Brain microvascular endothelial cell (primary cell): ENCODE measurements around the gene OLFM2.

ENCODE experiments used
- DNase-seq: peaks from one replicate; pipeline ENCODE4 v3.0.0-alpha.2; 2020
- H3K27ac ChIP-seq: fragments of 250-450 bp; sonication (Bioruptor Pico); 2 replicates; pipeline ENCODE4 v1.5.1; 2020; ENCODE audit warnings: mild to moderate bottlenecking, moderate library complexity
- H3K27me3 ChIP-seq: fragments of 250-450 bp; sonication (Bioruptor Pico); replicated peaks from 2 replicates; pipeline ENCODE4 v1.5.1; 2020; ENCODE audit warnings: mild to moderate bottlenecking
- H3K36me3 ChIP-seq: fragments of 250-450 bp; sonication (Bioruptor Pico); replicated peaks from 2 replicates; pipeline ENCODE4 v1.5.1; 2020; ENCODE audit warnings: mild to moderate bottlenecking
- H3K4me3 ChIP-seq: 2 replicates; pipeline ENCODE4 v1.5.1; 2011; ENCODE audit warnings: low read depth, mild to moderate bottlenecking, control low read depth, low read length, moderate library complexity
- in situ Hi-C: cut with HindIII; loops from 2 replicates; pipeline ENCODE4 v1.10.0; 2017; ENCODE audit warnings: low sequenced_read_pairs, low pct_ligation_motif_present
- TF ChIP-seq, protein P1 (sequence below): IDR thresholded peaks from 2 replicates; pipeline ENCODE4 v1.5.1; 2011; ENCODE audit warnings: low read depth, mild to moderate bottlenecking, moderate library complexity, low read length, control low read depth, inconsistent platforms; ENCODE audit errors: missing control alignments

Gene OLFM2

DNA sequence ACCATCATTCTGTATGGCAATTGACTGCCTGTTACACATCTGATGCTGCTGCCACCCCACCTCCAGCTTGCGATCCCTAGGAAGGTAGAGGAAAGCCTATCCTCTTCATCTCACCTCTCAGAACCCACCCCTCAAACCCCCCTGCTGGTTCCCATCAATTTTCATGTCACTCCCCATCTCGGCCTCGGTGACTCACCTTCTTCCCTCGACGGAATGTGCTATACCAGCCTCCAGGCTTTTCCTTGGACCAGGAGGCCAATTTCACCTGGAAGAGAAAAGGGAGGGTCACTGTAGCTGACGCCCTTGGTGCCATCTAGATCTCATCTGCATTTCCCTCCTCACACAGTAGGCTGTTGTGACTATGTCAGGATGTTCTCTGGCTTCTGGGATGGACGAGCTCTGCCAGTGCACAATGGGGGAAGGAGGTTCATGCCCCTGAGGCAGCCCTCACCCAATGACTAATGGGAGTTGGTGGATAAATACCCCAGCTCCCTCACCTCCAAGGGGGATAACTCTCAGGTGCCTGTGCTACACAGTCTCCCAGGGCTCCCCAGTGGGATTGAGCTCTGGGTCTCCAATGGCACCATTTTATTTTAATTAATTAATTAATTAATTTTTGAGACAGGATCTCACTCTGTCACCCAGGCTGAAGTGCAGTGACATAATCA lies 26.4 kb upstream of the OLFM2 start:
- Histone ChIP-seq H3K27ac (no peak overlapping the region), H3K36me3 (no peaks in the 10 kb centered on the region), H3K27me3 (no peaks in the 10 kb centered on the region), H3K4me3 (no peak overlapping the region)
- no peak for DNase-seq
- in situ Hi-C loops = no loop called here
- TF ChIP-seq, protein P1, sequence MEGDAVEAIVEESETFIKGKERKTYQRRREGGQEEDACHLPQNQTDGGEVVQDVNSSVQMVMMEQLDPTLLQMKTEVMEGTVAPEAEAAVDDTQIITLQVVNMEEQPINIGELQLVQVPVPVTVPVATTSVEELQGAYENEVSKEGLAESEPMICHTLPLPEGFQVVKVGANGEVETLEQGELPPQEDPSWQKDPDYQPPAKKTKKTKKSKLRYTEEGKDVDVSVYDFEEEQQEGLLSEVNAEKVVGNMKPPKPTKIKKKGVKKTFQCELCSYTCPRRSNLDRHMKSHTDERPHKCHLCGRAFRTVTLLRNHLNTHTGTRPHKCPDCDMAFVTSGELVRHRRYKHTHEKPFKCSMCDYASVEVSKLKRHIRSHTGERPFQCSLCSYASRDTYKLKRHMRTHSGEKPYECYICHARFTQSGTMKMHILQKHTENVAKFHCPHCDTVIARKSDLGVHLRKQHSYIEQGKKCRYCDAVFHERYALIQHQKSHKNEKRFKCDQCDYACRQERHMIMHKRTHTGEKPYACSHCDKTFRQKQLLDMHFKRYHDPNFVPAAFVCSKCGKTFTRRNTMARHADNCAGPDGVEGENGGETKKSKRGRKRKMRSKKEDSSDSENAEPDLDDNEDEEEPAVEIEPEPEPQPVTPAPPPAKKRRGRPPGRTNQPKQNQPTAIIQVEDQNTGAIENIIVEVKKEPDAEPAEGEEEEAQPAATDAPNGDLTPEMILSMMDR = no peak

DNA sequence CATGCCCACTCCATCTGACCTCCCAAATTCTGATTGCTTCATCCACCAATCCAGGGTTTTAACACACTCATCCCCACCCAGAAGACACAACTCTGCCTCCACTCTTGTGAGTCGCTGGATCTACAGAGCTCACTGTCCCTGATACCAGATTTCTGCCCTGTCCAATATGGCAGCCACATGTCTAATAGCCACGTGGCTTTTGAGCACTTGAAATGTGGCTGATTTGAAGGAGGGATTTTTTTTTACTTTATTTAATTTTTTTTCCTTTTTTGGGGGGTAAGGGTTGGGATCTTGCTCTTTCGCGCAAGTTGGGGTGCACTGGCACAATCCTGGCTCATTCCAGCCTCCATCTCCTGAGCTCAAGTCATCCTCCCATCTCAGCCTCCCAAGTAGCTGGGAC lies 24.8 kb upstream of the OLFM2 start:
- no peak overlapping the region for H3K4me3 ChIP-seq
- TF ChIP-seq, protein P1 = no peak
- no peak overlapping the region for H3K27ac ChIP-seq
- no peaks in the 10 kb centered on the region for H3K36me3 ChIP-seq
- H3K27me3 ChIP-seq = no peaks in the 10 kb centered on the region
- DNase-seq = no peak
- in situ Hi-C loops = no loop called here

DNA sequence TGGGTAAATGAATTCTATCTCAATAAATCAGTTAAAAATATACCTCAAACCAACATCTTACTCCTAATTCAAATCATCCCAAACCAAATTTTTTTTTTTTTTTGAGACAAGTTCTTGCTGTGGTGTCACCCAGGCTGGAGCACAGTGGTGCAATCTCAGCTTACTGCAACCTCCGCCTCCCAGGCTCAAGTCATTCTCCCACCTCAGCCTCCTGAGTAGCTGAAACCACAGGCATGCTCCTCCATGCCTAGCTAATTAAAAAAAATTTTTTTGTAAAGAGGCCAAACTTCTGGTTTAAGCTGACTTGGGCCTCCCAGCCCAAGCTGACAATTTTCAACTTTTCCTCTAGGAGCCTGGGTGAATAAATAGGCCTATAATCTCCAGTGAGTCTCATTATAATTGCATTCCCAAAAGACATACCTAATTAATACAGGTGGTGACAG lies 22.1 kb upstream of the OLFM2 start:
- H3K4me3 ChIP-seq = no peak overlapping the region

DNA sequence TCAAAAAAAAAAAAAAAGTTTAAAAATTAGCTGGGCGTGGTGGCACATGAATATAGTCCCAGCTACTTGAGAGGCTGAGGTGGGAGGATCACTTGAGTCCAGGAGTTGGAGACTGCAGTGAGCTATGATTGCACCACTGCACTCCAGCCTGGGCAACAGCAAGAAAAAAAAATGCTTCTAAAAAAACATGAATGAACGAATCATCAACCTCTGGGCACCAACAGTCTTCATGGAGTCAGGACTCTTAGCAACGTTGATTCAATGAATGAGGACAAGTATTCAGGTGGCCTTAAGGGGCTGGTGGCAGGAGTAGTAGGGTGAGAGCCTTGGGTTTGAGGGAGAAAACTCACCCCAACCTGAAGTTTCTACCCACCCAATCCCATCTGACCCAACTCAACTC lies 20.6 kb upstream of the OLFM2 start:
- H3K27ac ChIP-seq = no peak overlapping the region
- in situ Hi-C loops = no loop called here
- H3K36me3 ChIP-seq = no peaks in the 10 kb centered on the region
- TF ChIP-seq, protein P1 = no peak
- DNase-seq = no peak
- H3K27me3 ChIP-seq = no peaks in the 10 kb centered on the region
- no peak overlapping the region for H3K4me3 ChIP-seq

More for the DNA sequence above, 22.1 kb upstream of the OLFM2 start:
- no peaks in the 10 kb centered on the region for H3K36me3 ChIP-seq
- peak; percentile 82 for DNase-seq
- no peaks in the 10 kb centered on the region for H3K27me3 ChIP-seq
- TF ChIP-seq, protein P1 = no peak
- H3K27ac ChIP-seq = no peak overlapping the region
- in situ Hi-C loops = no loop called here

DNA sequence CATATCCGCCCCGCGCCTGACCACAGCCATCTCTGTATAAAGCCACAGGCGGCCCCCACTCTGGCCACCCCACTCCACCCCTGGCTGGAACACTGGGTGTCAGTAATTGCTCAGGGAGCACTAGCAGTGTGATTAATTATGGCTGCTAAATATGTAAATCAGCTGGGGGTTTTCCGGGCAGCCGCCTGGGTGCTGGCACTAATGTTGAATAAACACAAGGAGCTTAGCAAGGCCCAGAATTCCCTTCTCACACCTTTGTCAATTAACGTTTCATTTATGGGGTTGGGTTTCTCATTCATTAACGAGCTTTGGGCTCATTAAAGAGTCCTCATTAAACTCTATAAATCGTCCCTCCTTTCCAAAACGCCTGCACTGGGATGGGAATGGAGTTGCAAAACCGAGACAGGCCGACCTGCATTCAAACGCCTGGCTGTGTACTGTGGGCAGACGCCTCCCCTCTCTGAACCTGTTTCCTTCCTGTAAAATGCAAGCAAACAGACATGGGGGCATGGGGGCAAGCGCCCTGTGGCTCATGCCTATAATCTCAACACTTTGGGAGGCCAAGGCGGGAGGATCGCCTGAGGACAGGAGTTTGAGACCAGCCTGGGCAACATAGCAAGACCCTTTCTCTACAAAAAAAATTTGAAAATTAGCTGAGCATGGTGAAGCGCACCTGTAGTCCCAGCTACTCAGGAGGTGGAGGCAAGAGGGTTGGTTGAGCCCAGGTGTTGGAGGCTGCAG lies 17.7 kb upstream of the OLFM2 start:
- H3K27me3 ChIP-seq = no peaks in the 10 kb centered on the region
- in situ Hi-C loops = no loop called here
- TF ChIP-seq, protein P1 = no peak
- DNase-seq = no peak
- no peak overlapping the region for H3K4me3 ChIP-seq
- no peak overlapping the region for H3K27ac ChIP-seq
- H3K36me3 ChIP-seq = no peaks in the 10 kb centered on the region
